H1 (cell line): ENCODE data around the gene CDC73. TPM values are rescaled to one million over a fixed set of nuclear protein-coding genes. Genes with fewer than 3 reads are reported as not detected.

Source experiments
- CTCF ChIA-PET: fragments of 300-600 bp; sonication (Branson Sonifier 250); formaldehyde crosslinking; loops from one replicate; lab custom pipeline; 2021; ENCODE audit not compliant: partially characterized antibody; lab: Charles Lee
- POLR2A ChIA-PET: fragments of 300-600 bp; sonication (Branson Sonifier 250); formaldehyde crosslinking; loops from one replicate; lab custom pipeline; 2021; ENCODE audit warnings: inconsistent platforms; ENCODE audit not compliant: partially characterized antibody; lab: Charles Lee
- DNase-seq, 2 experiments: peaks; one replicate each; pipeline versions ENCODE4 v3.0.0 to v3.0.0-alpha.2; 2010 to 2022; ENCODE audit warnings: low spot score in 2 of 2, low read depth in 1 of 2, mixed read lengths in 1 of 2
- FAIRE-seq: peaks from 2 replicates; lab custom pipeline; 2011; peaks lifted over from hg19 to GRCh38; lab: Jason Lieb, UNC
- H2AFZ ChIP-seq: 2 replicates; pipeline ENCODE4 v1.8.1; 2012; ENCODE audit warnings: low read length, inconsistent platforms
- H2AK5ac ChIP-seq: 2 replicates; pipeline ENCODE4 v1.6.1; 2013; ENCODE audit warnings: low read depth, low read length
- H2BK120ac ChIP-seq: replicated peaks from 2 replicates; pipeline ENCODE3; 2013; ENCODE audit warnings: low read depth, low read length, inconsistent platforms
- H2BK12ac ChIP-seq: 2 replicates; pipeline ENCODE4 v1.6.1; 2013; ENCODE audit warnings: low read depth, low read length
- H2BK15ac ChIP-seq: 2 replicates; pipeline ENCODE4 v1.6.1; 2013; ENCODE audit warnings: low read length
- H2BK20ac ChIP-seq: 2 replicates; pipeline ENCODE4 v1.6.1; 2013; ENCODE audit warnings: low read length
- H2BK5ac ChIP-seq: 2 replicates; pipeline ENCODE4 v1.6.1; 2013; ENCODE audit warnings: low read depth, low read length
- H3K14ac ChIP-seq: 2 replicates; pipeline ENCODE4 v1.6.1; 2013; ENCODE audit warnings: inconsistent platforms; ENCODE audit not compliant: insufficient read length
- H3K18ac ChIP-seq: 2 replicates; pipeline ENCODE4 v1.6.1; 2013; ENCODE audit warnings: low read length; ENCODE audit errors: extremely low read depth
- H3K23ac ChIP-seq: 2 replicates; pipeline ENCODE4 v1.6.1; 2013; ENCODE audit warnings: inconsistent platforms; ENCODE audit not compliant: insufficient read length
- H3K23me2 ChIP-seq: 2 replicates; pipeline ENCODE4 v1.6.1; 2013; ENCODE audit warnings: low read depth, low read length
- H3K27ac ChIP-seq: 2 replicates; pipeline ENCODE4 v1.6.1; 2011; ENCODE audit warnings: low read depth, low read length, inconsistent platforms
- H3K27me3 ChIP-seq, 4 experiments: replicated peaks in 1 of 4; 1 replicate in 1 of 4; 2 replicates in 3 of 4; pipeline versions ENCODE4 v1.6.1 to v1.8.1; 2011 to 2013; ENCODE audit warnings: low read length in 3 of 4, mild to moderate bottlenecking in 3 of 4, inconsistent platforms in 2 of 4, mixed read lengths in 2 of 4, moderate library complexity in 1 of 4; ENCODE audit not compliant: control insufficient read depth in 3 of 4, insufficient read depth in 3 of 4; ENCODE audit errors: extremely low read depth in 1 of 4
- H3K36me3 ChIP-seq, 4 experiments: 2 replicates each; pipeline versions ENCODE4 v1.6.1 to v1.8.1; 2011 to 2013; ENCODE audit warnings: mild to moderate bottlenecking in 4 of 4, low read length in 3 of 4, moderate library complexity in 2 of 4, control low read depth in 1 of 4, inconsistent platforms in 1 of 4; ENCODE audit not compliant: insufficient read depth in 4 of 4, control insufficient read depth in 2 of 4
- H3K4ac ChIP-seq: replicated peaks from 2 replicates; pipeline ENCODE3; 2013; ENCODE audit warnings: low read length, low read depth, mixed read lengths, inconsistent platforms; ENCODE audit not compliant: insufficient read length
- H3K4me1 ChIP-seq, 4 experiments: replicated peaks in 1 of 4; 1 replicate in 1 of 4; 2 replicates in 3 of 4; pipeline versions ENCODE4 v1.6.1 to v1.8.1; 2011 to 2013; ENCODE audit warnings: low read length in 3 of 4, inconsistent platforms in 2 of 4, mixed read lengths in 1 of 4; ENCODE audit not compliant: insufficient read depth in 4 of 4, control insufficient read depth in 3 of 4
- H3K4me2 ChIP-seq, 2 experiments: 2 replicates each; pipeline versions ENCODE4 v1.6.1 to v1.8.1; 2011 to 2013; ENCODE audit warnings: low read depth in 2 of 2, low read length in 2 of 2, control low read depth in 1 of 2, inconsistent platforms in 1 of 2, mild to moderate bottlenecking in 1 of 2; ENCODE audit not compliant: insufficient read depth in 1 of 2
- H3K4me3 ChIP-seq, 4 experiments: fragments of 200-600, 300-600 bp in 1 of 4; sonication (generic), shearing (Covaris generic), sonication (Bioruptor Twin) in 1 of 4; 2 replicates each; pipeline versions ENCODE4 v1.5.1 to v1.8.1; 2011 to 2016; ENCODE audit warnings: low read length in 4 of 4, low read depth in 3 of 4, control low read depth in 2 of 4, inconsistent platforms in 2 of 4, mild to moderate bottlenecking in 2 of 4, mixed read lengths in 1 of 4, moderate library complexity in 1 of 4; ENCODE audit not compliant: insufficient read depth in 2 of 4; ENCODE audit errors: extremely low read depth in 1 of 4
- H3K56ac ChIP-seq: replicated peaks from 2 replicates; pipeline ENCODE3; 2013; ENCODE audit warnings: low read depth, mild to moderate bottlenecking, mixed read lengths, low read length, inconsistent platforms; ENCODE audit not compliant: insufficient read length
- H3K79me1 ChIP-seq: 2 replicates; pipeline ENCODE4 v1.6.1; 2013; ENCODE audit warnings: low read depth, low read length, control low read depth
- H3K79me2 ChIP-seq, 2 experiments: 2 replicates each; pipeline versions ENCODE4 v1.6.1 to v1.8.1; 2012 to 2013; ENCODE audit warnings: low read length in 2 of 2, mild to moderate bottlenecking in 2 of 2, inconsistent platforms in 1 of 2; ENCODE audit not compliant: insufficient read depth in 2 of 2, control insufficient read depth in 1 of 2
- H3K9ac ChIP-seq, 4 experiments: replicated peaks in 1 of 4; 1 replicate in 1 of 4; 2 replicates in 3 of 4; pipeline versions ENCODE4 v1.6.1 to v1.8.1; 2011 to 2013; ENCODE audit warnings: low read depth in 3 of 4, low read length in 3 of 4, control low read depth in 2 of 4, mild to moderate bottlenecking in 2 of 4, moderate library complexity in 2 of 4, inconsistent platforms in 1 of 4; ENCODE audit errors: extremely low read depth in 1 of 4
- H3K9me3 ChIP-seq, 2 experiments: 2 replicates each; pipeline versions ENCODE4 v1.6.1 to v1.8.1; 2012 to 2013; ENCODE audit warnings: mild to moderate bottlenecking in 2 of 2, moderate library complexity in 2 of 2, control low read depth in 1 of 2, inconsistent platforms in 1 of 2, low read depth in 1 of 2, low read length in 1 of 2, mixed read lengths in 1 of 2; ENCODE audit not compliant: insufficient read depth in 2 of 2
- H4K20me1 ChIP-seq, 2 experiments: replicated peaks in 1 of 2; 2 replicates each; pipeline versions ENCODE3 to v1.8.1; 2011 to 2013; ENCODE audit warnings: inconsistent platforms in 2 of 2, low read length in 2 of 2, mild to moderate bottlenecking in 1 of 2; ENCODE audit not compliant: insufficient read depth in 2 of 2, control insufficient read depth in 1 of 2
- H4K5ac ChIP-seq: 2 replicates; pipeline ENCODE4 v1.6.1; 2013; ENCODE audit warnings: low read length, low read depth, mixed read lengths, inconsistent platforms; ENCODE audit not compliant: insufficient read length
- H4K8ac ChIP-seq: 2 replicates; pipeline ENCODE4 v1.8.0; 2013; ENCODE audit warnings: mild to moderate bottlenecking, moderate library complexity, low read length, inconsistent platforms; ENCODE audit not compliant: insufficient read depth; ENCODE audit errors: extremely low read depth
- H4K91ac ChIP-seq: replicated peaks from 2 replicates; pipeline ENCODE3; 2013; ENCODE audit warnings: low read length, mixed read lengths, inconsistent platforms; ENCODE audit not compliant: insufficient read length
- BACH1 ChIP-seq: IDR thresholded peaks from 2 replicates; pipeline ENCODE4 v1.6.1; 2012; ENCODE audit warnings: low read length, improper control_type of control experiment
- CREB1 ChIP-seq: IDR thresholded peaks from 2 replicates; pipeline ENCODE4 v1.6.1; 2012; ENCODE audit warnings: inconsistent platforms
- EGR1 ChIP-seq: IDR thresholded peaks from 2 replicates; pipeline ENCODE4 v1.6.1; 2011; ENCODE audit warnings: low read depth, low read length, borderline replicate concordance
- EZH2 ChIP-seq: fragments of 200-600 bp; sonication (generic); IDR thresholded peaks from 2 replicates; pipeline ENCODE4 v1.7.1; 2012; ENCODE audit warnings: low read depth, mild to moderate bottlenecking, moderate library complexity, low read length, inconsistent platforms; ENCODE audit not compliant: severe bottlenecking
- JUN ChIP-seq: IDR thresholded peaks from 2 replicates; pipeline ENCODE4 v1.6.1; 2011; ENCODE audit warnings: low read depth, mild to moderate bottlenecking, improper control_type of control experiment, low read length
- KDM4A ChIP-seq: IDR thresholded peaks from one replicate; pipeline ENCODE4 v1.7.1; 2012; ENCODE audit warnings: low read depth, mild to moderate bottlenecking, moderate library complexity, low read length, inconsistent platforms; ENCODE audit not compliant: severe bottlenecking
- SIRT6 ChIP-seq: IDR thresholded peaks from one replicate; pipeline ENCODE4 v1.7.1; 2012; ENCODE audit warnings: low read length, inconsistent platforms
- SUZ12 ChIP-seq: fragments of 200-600 bp; sonication (generic); IDR thresholded peaks from 2 replicates; pipeline ENCODE4 v1.6.1; 2012; ENCODE audit warnings: mild to moderate bottlenecking, inconsistent platforms, low read length, moderate library complexity, mixed read lengths
- TAF1 ChIP-seq: IDR thresholded peaks from 2 replicates; pipeline ENCODE4 v1.6.1; 2011; ENCODE audit warnings: mild to moderate bottlenecking, low read depth, low read length
- USF2 ChIP-seq: IDR thresholded peaks from 2 replicates; pipeline ENCODE4 v1.6.1; 2011; ENCODE audit warnings: low read length, improper control_type of control experiment
- ZNF274 ChIP-seq: IDR thresholded peaks from 2 replicates; pipeline ENCODE4 v1.7.0; 2012; ENCODE audit warnings: low read length, borderline replicate concordance; ENCODE audit errors: extremely low read depth
- WGBS, 2 experiments: shearing (Covaris generic) in 1 of 2; methylation state at CpG; one replicate each; pipeline versions ENCODE4 v1.1.6 to v1.1.7; 2013 to 2015; ENCODE audit warnings: low lambda C conversion rate in 2 of 2, mixed read lengths in 2 of 2, inconsistent platforms in 1 of 2, low coverage in 1 of 2, missing lambda C conversion rate in 1 of 2; ENCODE audit not compliant: insufficient replicate concordance in 2 of 2, insufficient coverage in 1 of 2, insufficient read length in 1 of 2; ENCODE audit errors: extremely low coverage in 1 of 2, missing lambda C conversion rate in 1 of 2; 5-methylcytosine and 5-hydroxymethylcytosine counted together
- polyA plus RNA-seq, 7 experiments: library from polyadenylated mRNA; depleted of rRNA in 3 of 7; stranded (reverse) in 5 of 7; unstranded in 2 of 7; fragments of >200 nt in 5 of 7; fragments of 200-250 nt in 2 of 7; gene quantifications; 1 replicate in 5 of 7; 2 replicates in 1 of 7; 4 replicates in 1 of 7; pipeline versions ENCODE4 v1.2.1 to v1.2.3, GENCODE V29; 2011 to 2013; ENCODE audit warnings: missing spikeins in 2 of 7, mixed read lengths in 2 of 7
- total RNA-seq: library from RNA; stranded (reverse); fragmentation: NEBNext Ultra II Directional; extraction: Animal tissue kit (Norgen Biotek cat#: 25700); gene quantifications from 2 replicates; pipeline ENCODE4 v1.2.1, GENCODE V29; 2021

The CDC73 gene
- total and polyA plus RNA-seq, 2 of the 8 experiments (the other 6 are each of a cell fraction or from before 2014, with no cell fraction given): 9.8 to 64.0 TPM

GRCh38 chr1:193144361-193144938 lies 22.6 kb downstream of the CDC73 start:
- no peak overlapping the region for H3K27ac ChIP-seq
- H3K4me1 ChIP-seq: peaks cover 0 to 8% (median 3%) of the 10 kb centered on the region in 4 experiments; a peak in 2 of 7 replicates
- DNase-seq (no peak), FAIRE-seq (no peak)
- no peak overlapping the region for H2AK5ac ChIP-seq
- H3K79me2 ChIP-seq: peaks cover 0 to 10% of the 10 kb centered on the region in 2 experiments; a peak in 2 of 4 replicates
- no peak overlapping the region for H3K9ac ChIP-seq
- no peak overlapping the region for H3K56ac ChIP-seq
- TF ChIP-seq TAF1: no peak
- no peak for TF ChIP-seq CREB1
- TF ChIP-seq KDM4A: no peak
- no peak for TF ChIP-seq ZNF274
- no peak for TF ChIP-seq EZH2
- no peak for TF ChIP-seq USF2
- TF ChIP-seq SIRT6: no peak
- TF ChIP-seq EGR1: no peak
- TF ChIP-seq SUZ12: no peak
- no peak for TF ChIP-seq BACH1
- no peak for TF ChIP-seq JUN
- no peak overlapping the region for H2BK15ac ChIP-seq
- no peak overlapping the region for H3K4me3 ChIP-seq
- no peak overlapping the region for H2BK120ac ChIP-seq
- H2BK5ac ChIP-seq: no peak overlapping the region
- H4K5ac ChIP-seq: no peak overlapping the region
- no peak overlapping the region for H3K23ac ChIP-seq
- H3K18ac ChIP-seq: no peak overlapping the region
- ChIA-PET CTCF (interaction anchor here (0.6 to 1.6 kb wide), 6 partner anchors 12 to 1015 kb away, joined by 3 to 7 read pairs (median 3); no protein-coding TSS in a partner anchor), POLR2A (interaction anchor here (0.6 kb wide), 1 partner anchor 150 kb away, joined by 3 read pairs; no protein-coding TSS in a partner anchor)
- no peak overlapping the region for H4K91ac ChIP-seq
- H3K36me3 ChIP-seq: peaks cover 3 to 56% (median 13%) of the 10 kb centered on the region in 4 experiments
- no peak overlapping the region for H3K4ac ChIP-seq
- H2AFZ ChIP-seq: no peak overlapping the region
- no peak overlapping the region for H4K8ac ChIP-seq
- no peak overlapping the region for H3K14ac ChIP-seq
- H2BK12ac ChIP-seq: no peak overlapping the region
- 95% methylated on average over 5 of the region's 5 CpGs; no CpG with 5 or more reads in 1 of the 2 experiments for WGBS, 2 experiments
- H3K9me3 ChIP-seq: no peaks in the 10 kb centered on the region
- H3K79me1 ChIP-seq: peaks cover 4% of the 10 kb centered on the region; the same call in 1 of the 2 replicates
- H3K4me2 ChIP-seq: no peak overlapping the region
- no peaks in the 10 kb centered on the region for H3K23me2 ChIP-seq
- no peaks in the 10 kb centered on the region for H3K27me3 ChIP-seq
- H4K20me1 ChIP-seq: peaks cover 0 to 2% of the 10 kb centered on the region in 2 experiments
- no peak overlapping the region for H2BK20ac ChIP-seq
